GOT3 (cell line): ENCODE measurements around the gene TMEM145.

Source experiments
- DNase-seq: peaks from one replicate; lab custom pipeline; 2025; ENCODE audit warnings: mixed read lengths; lab: John Stamatoyannopoulos, UW

TMEM145 gene

DNA sequence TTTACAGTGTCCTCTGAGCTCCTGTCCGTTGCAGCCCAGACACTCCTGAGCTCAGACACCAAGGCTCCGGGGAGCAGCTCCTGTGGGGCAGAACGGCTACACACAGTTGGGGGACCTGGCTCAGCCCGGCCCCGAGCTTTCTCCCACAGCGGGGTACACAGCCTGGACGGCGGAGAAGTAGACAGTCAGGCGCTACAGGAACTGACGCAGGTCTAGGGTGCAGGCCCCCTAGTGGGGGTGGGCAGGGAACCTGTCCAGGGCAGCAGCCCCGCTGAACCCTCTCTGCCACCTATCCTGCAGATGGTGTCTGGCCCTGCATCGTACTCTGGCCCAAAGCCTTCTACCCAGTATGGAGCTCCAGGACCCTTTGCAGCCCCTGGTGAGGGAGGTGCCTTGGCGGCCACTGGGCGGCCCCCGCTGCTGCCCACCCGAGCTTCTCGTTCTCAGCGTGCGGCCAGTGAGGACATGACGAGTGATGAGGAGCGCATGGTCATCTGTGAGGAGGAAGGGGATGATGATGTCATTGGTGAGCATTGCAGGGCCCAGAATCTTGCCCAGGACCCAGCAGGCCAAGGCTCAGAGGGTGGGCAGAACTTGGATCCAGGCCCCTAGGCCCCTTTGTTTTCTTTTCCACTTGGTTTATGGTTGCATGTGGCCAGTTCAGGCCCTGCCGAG is 24.1 kb upstream of the TMEM145 start:
- no peak for DNase-seq

GRCh38 chr19:42289556-42290041 is 23.5 kb upstream of the TMEM145 start:
- no peak for DNase-seq

DNA sequence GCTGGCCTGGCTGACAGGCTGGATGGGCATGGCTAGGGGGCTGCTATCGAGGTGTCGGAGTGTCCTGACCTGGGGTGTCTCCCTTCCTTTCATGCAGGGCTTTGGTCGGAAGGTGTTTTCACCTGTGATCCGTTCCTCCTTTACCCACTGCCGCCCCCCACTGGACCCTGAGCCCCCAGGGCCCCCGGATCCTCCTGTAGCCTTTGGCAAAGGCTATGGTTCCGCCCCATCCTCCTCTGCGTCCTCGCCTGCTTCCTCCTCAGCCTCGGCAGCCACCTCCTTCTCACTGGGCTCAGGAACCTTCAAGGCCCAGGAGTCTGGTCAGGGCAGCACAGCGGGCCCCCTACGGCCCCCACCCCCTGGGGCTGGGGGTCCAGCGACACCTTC is 23.0 kb upstream of the TMEM145 start:
- DNase-seq, result no peak

DNA sequence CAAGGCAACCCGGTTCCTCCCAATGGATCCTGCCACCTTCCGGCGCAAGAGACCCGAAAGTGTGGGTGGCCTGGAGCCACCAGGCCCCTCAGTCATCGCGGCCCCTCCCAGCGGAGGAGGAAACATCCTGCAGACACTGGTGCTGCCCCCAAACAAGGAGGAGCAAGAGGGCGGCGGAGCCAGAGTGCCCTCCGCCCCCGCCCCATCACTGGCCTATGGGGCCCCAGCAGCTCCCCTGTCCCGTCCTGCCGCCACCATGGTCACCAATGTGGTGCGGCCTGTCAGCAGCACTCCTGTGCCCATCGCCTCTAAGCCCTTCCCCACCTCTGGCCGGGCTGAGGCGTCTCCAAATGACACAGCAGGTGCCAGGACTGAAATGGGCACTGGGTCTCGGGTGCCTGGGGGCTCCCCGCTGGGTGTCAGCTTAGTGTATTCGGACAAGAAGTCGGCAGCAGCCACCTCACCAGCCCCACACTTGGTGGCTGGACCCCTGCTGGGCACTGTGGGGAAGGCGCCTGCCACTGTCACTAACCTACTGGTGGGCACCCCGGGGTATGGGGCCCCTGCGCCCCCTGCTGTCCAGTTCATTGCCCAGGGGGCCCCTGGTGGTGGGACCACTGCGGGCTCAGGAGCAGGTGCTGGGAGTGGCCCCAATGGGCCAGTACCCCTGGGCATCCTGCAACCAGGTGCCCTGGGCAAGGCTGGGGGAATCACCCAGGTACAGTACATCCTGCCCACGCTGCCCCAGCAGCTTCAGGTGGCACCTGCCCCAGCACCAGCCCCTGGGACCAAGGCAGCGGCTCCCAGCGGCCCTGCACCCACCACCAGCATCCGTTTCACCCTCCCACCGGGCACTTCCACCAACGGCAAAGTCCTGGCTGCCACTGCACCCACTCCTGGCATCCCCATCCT is 22.3 kb upstream of the TMEM145 start:
- no peak for DNase-seq

DNA sequence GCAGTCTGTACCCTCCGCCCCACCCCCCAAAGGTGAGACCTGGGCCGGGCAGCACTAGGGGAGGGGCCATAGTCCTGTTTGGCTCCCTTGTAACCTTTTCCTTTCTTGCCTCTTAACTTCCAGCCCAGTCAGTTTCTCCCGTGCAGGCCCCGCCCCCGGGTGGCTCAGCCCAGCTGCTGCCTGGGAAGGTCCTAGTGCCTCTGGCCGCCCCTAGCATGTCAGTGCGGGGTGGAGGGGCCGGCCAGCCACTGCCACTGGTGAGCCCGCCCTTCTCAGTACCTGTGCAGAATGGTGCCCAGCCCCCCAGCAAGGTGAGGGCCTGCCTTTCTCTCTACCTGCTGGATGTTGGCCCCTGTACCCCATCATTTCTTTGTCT is 21.7 kb upstream of the TMEM145 start:
- no peak for DNase-seq

- DNase-seq, result no peak
Measured at GRCh38 chr19:42292042-42292960, 20.8 kb upstream of the TMEM145 start.

DNA sequence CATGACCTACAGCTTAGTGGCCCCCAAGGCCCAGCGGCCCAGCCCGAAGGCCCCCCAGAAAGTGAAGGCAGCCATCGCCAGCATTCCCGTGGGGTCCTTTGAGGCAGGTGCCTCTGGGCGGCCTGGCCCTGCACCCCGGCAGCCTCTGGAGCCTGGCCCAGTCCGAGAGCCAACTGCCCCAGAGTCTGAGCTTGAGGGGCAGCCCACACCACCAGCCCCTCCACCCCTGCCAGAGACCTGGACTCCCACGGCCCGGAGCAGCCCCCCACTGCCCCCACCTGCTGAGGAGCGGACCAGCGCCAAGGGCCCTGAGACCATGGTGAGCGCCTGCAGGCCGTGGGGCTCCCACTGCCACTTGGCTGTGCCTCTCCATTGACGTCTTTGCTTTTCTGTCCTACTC is 20.1 kb upstream of the TMEM145 start:
- no peak for DNase-seq

DNA sequence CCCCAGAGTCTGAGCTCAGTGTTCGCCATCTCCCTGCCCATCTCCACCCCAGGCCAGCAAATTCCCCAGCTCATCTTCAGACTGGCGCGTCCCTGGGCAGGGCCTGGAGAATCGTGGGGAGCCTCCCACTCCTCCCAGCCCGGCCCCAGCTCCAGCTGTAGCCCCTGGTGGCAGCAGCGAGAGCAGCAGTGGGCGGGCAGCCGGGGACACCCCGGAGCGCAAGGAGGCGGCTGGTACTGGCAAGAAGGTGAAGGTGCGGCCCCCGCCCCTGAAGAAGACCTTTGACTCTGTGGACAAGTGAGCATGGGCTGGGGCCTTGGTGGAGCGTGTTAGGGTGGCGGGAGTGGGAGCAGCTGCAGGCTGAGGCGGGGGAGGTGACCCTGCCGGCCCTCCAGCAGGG is 19.6 kb upstream of the TMEM145 start:
- DNase-seq, result no peak

- DNase-seq, result no peak
Measured at GRCh38 chr19:42293948-42294347, 19.2 kb upstream of the TMEM145 start.

- no peak for DNase-seq
Measured at GRCh38 chr19:42294471-42295137, 18.5 kb upstream of the TMEM145 start.

DNA sequence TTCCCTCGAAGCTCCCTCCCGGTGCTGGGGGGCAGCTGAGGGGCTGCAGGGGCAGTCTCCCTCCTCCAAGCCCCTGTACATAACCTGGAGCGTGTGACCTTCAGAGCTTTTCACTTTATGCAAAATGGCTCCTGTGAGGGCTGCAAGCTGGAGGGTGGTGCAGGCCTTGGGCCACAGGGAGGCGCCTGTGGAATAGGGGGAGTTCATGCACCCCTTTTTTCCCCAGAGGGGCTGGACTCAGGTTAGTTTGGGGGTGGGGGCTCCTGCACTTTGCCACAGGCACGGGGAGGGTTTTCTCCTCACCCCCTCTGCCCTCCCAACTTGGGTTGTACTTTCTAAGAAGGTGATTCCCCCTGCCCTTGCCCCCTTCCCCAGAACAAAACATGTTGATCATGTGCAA is 17.8 kb upstream of the TMEM145 start:
- no peak for DNase-seq

DNA sequence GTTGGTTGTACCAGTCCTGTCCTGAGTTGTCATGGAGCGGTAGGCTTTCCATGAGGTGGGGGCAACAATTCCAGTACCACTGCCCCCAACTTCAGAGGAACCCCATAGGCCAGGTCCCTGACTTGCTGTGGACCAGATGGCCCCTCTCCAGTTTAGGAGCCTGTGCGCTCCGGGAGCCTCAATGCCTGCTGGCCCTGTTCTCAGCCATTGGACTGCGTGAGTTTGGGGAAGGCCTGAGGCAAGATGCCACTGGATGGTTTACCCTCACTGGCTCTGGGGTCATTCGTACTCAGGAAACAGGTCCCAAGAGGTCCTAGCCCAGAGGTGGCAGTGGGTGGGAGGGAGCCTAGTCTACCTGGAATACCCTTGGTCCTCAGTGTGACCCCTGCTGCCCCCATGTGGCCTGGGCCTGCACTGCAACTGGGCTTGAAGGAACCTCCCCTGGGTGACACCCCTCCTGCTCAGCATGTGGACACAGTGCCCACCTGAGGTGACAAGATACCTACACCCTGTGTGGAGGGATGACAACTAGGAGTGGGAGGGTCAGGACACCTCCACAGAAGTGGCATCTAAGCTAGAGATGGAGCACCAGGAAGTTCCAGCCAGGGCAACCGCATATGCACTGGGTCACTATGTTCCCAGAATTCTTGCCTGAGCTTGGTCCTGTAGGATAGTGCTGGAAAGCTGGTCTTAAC is 17.1 kb upstream of the TMEM145 start:
- DNase-seq, result peak; percentile 23

- no peak for DNase-seq
Measured at GRCh38 chr19:42297039-42297438, 16.1 kb upstream of the TMEM145 start.

DNA sequence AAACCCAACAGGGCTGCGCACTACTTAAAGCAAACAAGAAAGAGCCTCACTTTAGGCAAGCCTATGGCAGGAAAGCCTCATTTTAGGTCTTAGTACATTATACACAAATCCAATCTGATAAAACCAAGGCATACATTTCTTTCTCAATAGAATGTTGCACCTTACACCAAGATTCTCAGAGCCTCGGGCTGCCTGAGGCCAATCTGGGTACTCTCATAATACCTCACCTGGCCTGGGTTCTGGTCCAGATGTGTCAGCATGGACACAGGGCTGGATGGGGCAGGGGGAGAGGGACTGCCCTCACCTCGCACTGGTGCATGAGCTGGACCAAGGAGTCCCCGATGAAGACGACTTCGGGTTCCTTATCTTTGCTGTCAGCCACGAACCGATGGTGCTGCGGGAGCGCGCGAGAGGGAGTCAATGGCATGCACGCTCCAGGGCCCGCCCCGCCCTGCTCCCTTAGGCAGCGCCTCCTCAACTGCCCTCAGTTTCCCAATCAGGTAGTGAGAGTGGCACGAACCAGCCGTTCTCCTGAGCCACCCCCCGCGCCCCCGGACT is 11.4 kb upstream of the TMEM145 start, which contains the start of gene PRR19:
PRR19 (plus strand) TSS at position 487 of the 558 bp plus-strand sequence. CDS start 7,453 bp downstream, outside the sequence.
- DNase-seq, result no peak

- no peak for DNase-seq
Measured at GRCh38 chr19:42303101-42303464, 10.0 kb upstream of the TMEM145 start.

DNA sequence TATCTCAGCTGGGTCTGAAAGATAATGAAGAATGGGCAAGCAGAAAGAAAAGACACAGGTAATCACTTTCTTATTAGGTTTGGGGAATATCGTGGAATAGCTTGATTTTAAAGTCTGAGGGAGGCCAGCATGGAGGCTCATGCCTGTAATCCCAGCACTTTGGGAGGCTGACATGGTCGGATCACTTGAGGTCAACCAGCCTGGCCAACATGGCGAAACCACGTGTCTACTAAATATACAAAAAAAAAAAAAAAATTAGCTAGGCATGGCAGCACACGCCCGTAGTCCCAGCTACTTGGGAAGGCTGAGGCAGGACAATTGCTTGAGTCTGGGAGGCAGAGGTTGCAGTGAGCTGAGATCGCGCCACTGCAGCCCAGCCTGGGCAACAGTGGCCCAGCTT is 9.2 kb upstream of the TMEM145 start:
- no peak for DNase-seq

- DNase-seq, result no peak
Measured at GRCh38 chr19:42306646-42307045, 6.5 kb upstream of the TMEM145 start.

DNA sequence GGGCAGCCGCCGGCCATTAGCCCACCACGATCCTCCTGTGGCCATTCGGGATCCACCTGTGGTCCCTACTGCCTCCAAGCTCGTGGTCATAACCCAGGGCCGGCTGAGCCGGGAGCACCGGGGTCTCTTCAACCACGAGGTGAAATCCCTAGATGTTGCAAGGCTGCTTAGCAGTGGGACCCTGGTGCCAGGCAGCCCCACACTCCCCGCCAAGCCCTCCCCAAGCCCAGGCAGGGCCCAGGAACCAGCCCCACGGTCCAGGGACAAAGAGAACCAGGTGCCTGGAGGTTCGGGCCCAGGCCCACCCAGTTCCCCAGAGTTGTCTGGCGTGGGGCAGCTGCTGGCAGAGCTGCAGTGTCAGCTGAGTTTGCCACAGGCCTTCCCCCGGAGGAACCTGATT is 3.4 kb upstream of the TMEM145 start:
- DNase-seq, result no peak

- no peak for DNase-seq
Measured at GRCh38 chr19:42311657-42312056, 1.5 kb upstream of the TMEM145 start.

GRCh38 chr19:42312370-42312769 is 739 bp upstream of the TMEM145 start:
- DNase-seq, result no peak
